ENCODE measurements around the gene TACC2. TPM values are rescaled to one million over a fixed set of nuclear protein-coding genes. Genes with fewer than 3 reads are reported as not detected.

Gene TACC2
- total and polyA plus RNA-seq, 5 donors from 2014 or later = not detected

DNA sequence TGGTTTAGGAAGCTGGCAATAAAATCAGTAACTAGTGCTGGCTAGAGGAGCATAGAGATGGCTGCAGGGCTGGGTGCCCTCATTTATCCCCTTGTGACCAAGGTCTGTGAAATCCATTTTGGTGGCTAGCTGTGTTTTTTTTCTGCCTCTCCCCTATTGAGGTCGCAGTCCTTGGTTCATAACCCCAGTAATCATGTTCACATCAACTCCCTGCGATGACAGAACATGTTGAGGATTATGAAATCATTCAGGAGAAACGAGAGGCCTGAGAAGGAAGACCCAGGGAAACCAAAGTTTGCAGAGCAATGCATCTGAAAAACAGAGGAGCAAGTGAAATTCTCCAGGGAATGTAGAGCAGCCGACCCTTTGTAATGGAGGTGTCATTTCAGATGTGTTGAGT is 126.9 kb downstream of the TACC2 start:
- peaks cover 0 to 1% (median 0%) of the 10 kb centered on the region in 7 donors for H3K9me3 Mint-ChIP-seq
- H3K27ac Mint-ChIP-seq = no peak overlapping the region
- no peaks in the 10 kb centered on the region for H3K36me3 ChIP-seq (ENCODE audit: control insufficient read depth, insufficient read depth, low read length)
- H3K4me3 Mint-ChIP-seq = no peak overlapping the region
- H3K27me3 ChIP-seq (ENCODE audit: control insufficient read depth, insufficient read depth, low read length) = peaks cover 7% of the 10 kb centered on the region
- DNase-seq (no peak), ATAC-seq (ENCODE audit: low read depth in 2 of 2) (no peak)
- H3K9me3 ChIP-seq (ENCODE audit: control insufficient read depth in 2 of 2, low read length in 2 of 2) = no peaks in the 10 kb centered on the region
- no peak overlapping the region for H3K4me3 ChIP-seq (ENCODE audit: low read depth, low read length)
- H3K27me3 Mint-ChIP-seq = peaks cover 43% of the 10 kb centered on the region
- no peaks in the 10 kb centered on the region for H3K36me3 Mint-ChIP-seq
- no peak overlapping the region for H3K27ac ChIP-seq (ENCODE audit: insufficient read depth, low read length, poor library complexity, severe bottlenecking)
- H3K4me1 ChIP-seq (ENCODE audit: control insufficient read depth, insufficient read depth, low read length, poor library complexity, severe bottlenecking) = no peaks in the 10 kb centered on the region
- H3K4me1 Mint-ChIP-seq = peaks cover 0 to 6% (median 2%) of the 10 kb centered on the region in 4 donors

DNA sequence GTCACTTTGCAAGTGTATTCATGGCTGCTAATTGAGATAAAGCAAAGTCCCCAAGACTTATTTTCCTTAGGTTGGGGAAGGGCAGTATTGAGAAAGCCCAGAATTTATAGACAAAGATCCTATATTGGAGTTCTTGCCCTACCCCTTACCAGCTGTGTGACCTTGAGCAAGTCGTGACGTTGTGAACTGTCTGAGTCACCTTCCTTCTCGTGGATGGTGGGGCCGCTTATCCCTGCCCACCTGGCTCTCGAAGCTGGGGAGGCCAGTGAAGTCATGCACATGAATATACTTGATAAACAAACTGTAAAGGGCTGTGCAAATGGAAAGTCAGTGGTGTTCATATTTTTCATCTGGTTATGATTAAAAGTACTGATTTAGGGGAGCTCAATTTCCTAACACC is 127.4 kb downstream of the TACC2 start:
- H3K4me1 Mint-ChIP-seq = peaks cover 0 to 6% (median 2%) of the 10 kb centered on the region in 4 donors

DNA sequence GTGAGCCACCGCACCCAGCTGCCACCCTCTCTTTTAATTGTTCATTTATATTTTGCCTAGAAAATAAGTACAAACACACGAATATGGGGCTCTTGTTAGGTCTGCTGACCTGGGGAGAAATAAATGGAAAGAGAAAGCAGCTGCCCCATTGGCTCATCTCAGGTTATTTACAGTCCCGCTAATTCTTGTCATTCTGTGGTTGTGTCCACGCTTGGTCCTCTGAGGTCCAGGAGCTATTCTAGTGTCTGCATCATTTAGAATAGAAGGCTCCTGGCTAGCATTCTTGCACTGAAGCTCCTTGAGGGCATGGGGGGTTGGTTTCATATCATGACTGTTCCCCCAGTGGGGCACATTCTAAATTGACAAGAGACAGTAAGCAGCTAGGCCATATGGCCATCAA is 128.5 kb downstream of the TACC2 start:
- H3K27ac ChIP-seq (ENCODE audit: insufficient read depth, low read length, poor library complexity, severe bottlenecking) = no peak overlapping the region
- Mint-ChIP-seq H3K9me3 (peaks cover 0 to 1% (median 0%) of the 10 kb centered on the region in 7 donors), H3K4me1 (peaks cover 0 to 6% (median 1%) of the 10 kb centered on the region in 4 donors), H3K27me3 (peaks cover 30% of the 10 kb centered on the region), H3K4me3 (no peak overlapping the region), H3K27ac (no peak overlapping the region), H3K36me3 (no peaks in the 10 kb centered on the region)
- ATAC-seq (ENCODE audit: low read depth in 2 of 2) (no peak), DNase-seq (no peak)
- H3K9me3 ChIP-seq (ENCODE audit: control insufficient read depth in 2 of 2, low read length in 2 of 2) = no peaks in the 10 kb centered on the region
- H3K27me3 ChIP-seq (ENCODE audit: control insufficient read depth, insufficient read depth, low read length) = peaks cover 2% of the 10 kb centered on the region
- H3K36me3 ChIP-seq (ENCODE audit: control insufficient read depth, insufficient read depth, low read length) = no peaks in the 10 kb centered on the region
- no peak overlapping the region for H3K4me3 ChIP-seq (ENCODE audit: low read depth, low read length)
- H3K4me1 ChIP-seq (ENCODE audit: control insufficient read depth, insufficient read depth, low read length, poor library complexity, severe bottlenecking) = no peaks in the 10 kb centered on the region

More for the DNA sequence above, 127.4 kb downstream of the TACC2 start:
- Histone ChIP-seq H3K27me3 (ENCODE audit: control insufficient read depth, insufficient read depth, low read length) (peaks cover 5% of the 10 kb centered on the region), H3K4me3 (ENCODE audit: low read depth, low read length) (no peak overlapping the region), H3K27ac (ENCODE audit: insufficient read depth, low read length, poor library complexity, severe bottlenecking) (no peak overlapping the region), H3K4me1 (ENCODE audit: control insufficient read depth, insufficient read depth, low read length, poor library complexity, severe bottlenecking) (no peaks in the 10 kb centered on the region), H3K9me3 (ENCODE audit: control insufficient read depth in 2 of 2, low read length in 2 of 2) (no peaks in the 10 kb centered on the region), H3K36me3 (ENCODE audit: control insufficient read depth, insufficient read depth, low read length) (no peaks in the 10 kb centered on the region)
- peaks cover 41% of the 10 kb centered on the region for H3K27me3 Mint-ChIP-seq
- H3K9me3 Mint-ChIP-seq = peaks cover 0 to 1% (median 0%) of the 10 kb centered on the region in 7 donors
- no peak overlapping the region for H3K4me3 Mint-ChIP-seq
- DNase-seq (no peak), ATAC-seq (ENCODE audit: low read depth in 2 of 2) (no peak)
- H3K36me3 Mint-ChIP-seq = no peaks in the 10 kb centered on the region
- H3K27ac Mint-ChIP-seq = no peak overlapping the region

DNA sequence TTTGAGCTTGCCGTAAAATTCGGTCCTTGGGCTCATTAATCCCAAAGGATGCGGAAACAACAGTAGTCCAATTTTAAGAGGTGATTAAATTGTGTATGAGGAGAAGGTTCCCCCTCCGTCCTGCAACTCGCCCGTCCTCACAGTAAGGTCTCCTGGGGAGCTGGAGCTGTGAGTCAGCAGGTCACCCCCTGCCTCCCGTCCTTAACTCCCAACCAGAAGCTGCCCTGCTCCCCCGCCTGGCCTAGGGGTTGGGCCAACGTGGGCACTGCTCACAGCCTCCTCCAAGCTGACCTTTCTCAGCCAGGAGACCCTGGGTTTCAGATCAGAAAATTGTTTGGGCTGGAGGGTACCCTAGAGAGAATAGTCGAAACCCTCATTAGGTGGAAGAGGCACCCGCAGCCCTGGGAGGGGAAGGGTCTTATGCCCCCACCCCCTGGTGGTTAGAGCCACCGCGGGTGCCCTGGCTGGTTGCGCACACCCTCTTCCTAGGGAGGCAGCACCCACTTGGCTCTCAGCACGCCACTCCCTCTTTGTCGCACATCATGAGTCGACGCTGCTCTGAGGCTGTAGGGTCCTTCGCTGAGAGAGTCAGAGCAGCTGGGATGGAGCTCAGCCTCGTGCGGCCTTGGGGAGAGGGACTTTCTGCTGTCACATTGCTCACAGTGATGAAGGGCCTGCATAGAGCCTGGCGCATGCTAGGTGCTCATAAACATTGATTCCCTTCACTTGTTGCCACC is 131.2 kb downstream of the TACC2 start:
- no peak overlapping the region for H3K27ac ChIP-seq (ENCODE audit: insufficient read depth, low read length, poor library complexity, severe bottlenecking)
- H3K4me1 Mint-ChIP-seq = peaks cover 0 to 3% (median 0%) of the 10 kb centered on the region in 4 donors
- no peaks in the 10 kb centered on the region for H3K9me3 ChIP-seq (ENCODE audit: control insufficient read depth in 2 of 2, low read length in 2 of 2)
- H3K27me3 Mint-ChIP-seq = peaks cover 19% of the 10 kb centered on the region
- peaks cover 0 to 1% (median 0%) of the 10 kb centered on the region in 7 donors for H3K9me3 Mint-ChIP-seq
- no peak overlapping the region for H3K27ac Mint-ChIP-seq
- H3K4me1 ChIP-seq (ENCODE audit: control insufficient read depth, insufficient read depth, low read length, poor library complexity, severe bottlenecking) = no peaks in the 10 kb centered on the region
- DNase-seq (no peak), ATAC-seq (ENCODE audit: low read depth in 2 of 2) (no peak)
- H3K36me3 ChIP-seq (ENCODE audit: control insufficient read depth, insufficient read depth, low read length) = no peaks in the 10 kb centered on the region
- H3K4me3 ChIP-seq (ENCODE audit: low read depth, low read length) = no peak overlapping the region
- no peak overlapping the region for H3K4me3 Mint-ChIP-seq
- no peaks in the 10 kb centered on the region for H3K27me3 ChIP-seq (ENCODE audit: control insufficient read depth, insufficient read depth, low read length)
- H3K36me3 Mint-ChIP-seq = no peaks in the 10 kb centered on the region

DNA sequence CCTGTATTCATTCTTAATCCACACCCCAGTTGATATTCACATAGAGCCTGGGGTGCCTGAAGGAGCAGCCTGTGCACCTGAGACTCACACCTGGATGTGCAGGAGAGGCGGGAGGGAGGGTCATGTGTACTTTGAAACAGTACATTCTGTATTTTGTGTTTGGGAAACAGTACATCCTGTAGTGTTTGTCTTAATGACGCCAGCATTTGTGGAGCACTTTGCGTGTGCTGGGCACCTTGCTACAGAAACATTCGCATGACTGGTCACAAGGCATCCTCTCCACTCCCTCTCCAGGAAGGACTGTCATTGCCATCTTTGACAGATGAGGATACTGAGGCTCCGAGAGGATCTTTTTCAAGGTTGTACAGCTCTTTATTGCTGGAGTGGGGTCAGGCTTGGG is 132.1 kb downstream of the TACC2 start:
- Mint-ChIP-seq H3K4me3 (no peak overlapping the region), H3K4me1 (no peaks in the 10 kb centered on the region), H3K27me3 (peaks cover 11% of the 10 kb centered on the region), H3K36me3 (no peaks in the 10 kb centered on the region), H3K9me3 (peaks cover 0 to 1% (median 0%) of the 10 kb centered on the region in 7 donors), H3K27ac (no peak overlapping the region)
- H3K9me3 ChIP-seq (ENCODE audit: control insufficient read depth in 2 of 2, low read length in 2 of 2) = no peaks in the 10 kb centered on the region
- ATAC-seq (ENCODE audit: low read depth in 2 of 2) (no peak), DNase-seq (no peak)
- H3K4me1 ChIP-seq (ENCODE audit: control insufficient read depth, insufficient read depth, low read length, poor library complexity, severe bottlenecking) = no peaks in the 10 kb centered on the region
- no peaks in the 10 kb centered on the region for H3K36me3 ChIP-seq (ENCODE audit: control insufficient read depth, insufficient read depth, low read length)
- H3K27ac ChIP-seq (ENCODE audit: insufficient read depth, low read length, poor library complexity, severe bottlenecking) = no peak overlapping the region
- no peaks in the 10 kb centered on the region for H3K27me3 ChIP-seq (ENCODE audit: control insufficient read depth, insufficient read depth, low read length)
- no peak overlapping the region for H3K4me3 ChIP-seq (ENCODE audit: low read depth, low read length)

DNA sequence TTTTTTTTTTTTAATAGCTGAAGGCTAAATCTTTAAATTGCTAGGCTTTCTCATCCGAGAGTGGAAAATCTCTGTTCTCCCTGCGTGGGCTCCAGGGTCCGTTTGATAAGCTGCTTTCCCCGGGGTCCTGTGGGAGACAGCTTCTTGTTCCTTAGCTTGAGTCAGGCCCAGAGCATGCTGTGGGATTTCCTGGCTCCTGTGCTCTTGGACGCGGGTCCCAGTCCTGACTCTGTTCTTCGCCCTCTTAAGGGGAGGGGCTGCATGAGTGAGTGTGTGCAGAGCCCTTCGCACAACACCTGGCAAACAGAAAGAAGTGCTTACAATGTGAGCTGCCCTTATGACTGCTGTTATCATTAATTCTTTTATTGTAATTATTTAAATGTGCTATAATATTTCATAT is 133.5 kb downstream of the TACC2 start:
- no peak for DNase-seq
- Mint-ChIP-seq H3K9me3 (no peaks in the 10 kb centered on the region), H3K4me1 (no peaks in the 10 kb centered on the region), H3K27me3 (peaks cover 6% of the 10 kb centered on the region), H3K36me3 (no peaks in the 10 kb centered on the region), H3K27ac (no peak overlapping the region), H3K4me3 (no peak overlapping the region)
- H3K9me3 ChIP-seq (ENCODE audit: control insufficient read depth in 2 of 2, low read length in 2 of 2) = no peaks in the 10 kb centered on the region
- no peak overlapping the region for H3K4me3 ChIP-seq (ENCODE audit: low read depth, low read length)
- no peaks in the 10 kb centered on the region for H3K27me3 ChIP-seq (ENCODE audit: control insufficient read depth, insufficient read depth, low read length)
- no peaks in the 10 kb centered on the region for H3K36me3 ChIP-seq (ENCODE audit: control insufficient read depth, insufficient read depth, low read length)
- H3K4me1 ChIP-seq (ENCODE audit: control insufficient read depth, insufficient read depth, low read length, poor library complexity, severe bottlenecking) = no peaks in the 10 kb centered on the region
- no peak for ATAC-seq (ENCODE audit: low read depth in 2 of 2)
- H3K27ac ChIP-seq (ENCODE audit: insufficient read depth, low read length, poor library complexity, severe bottlenecking) = no peak overlapping the region

DNA sequence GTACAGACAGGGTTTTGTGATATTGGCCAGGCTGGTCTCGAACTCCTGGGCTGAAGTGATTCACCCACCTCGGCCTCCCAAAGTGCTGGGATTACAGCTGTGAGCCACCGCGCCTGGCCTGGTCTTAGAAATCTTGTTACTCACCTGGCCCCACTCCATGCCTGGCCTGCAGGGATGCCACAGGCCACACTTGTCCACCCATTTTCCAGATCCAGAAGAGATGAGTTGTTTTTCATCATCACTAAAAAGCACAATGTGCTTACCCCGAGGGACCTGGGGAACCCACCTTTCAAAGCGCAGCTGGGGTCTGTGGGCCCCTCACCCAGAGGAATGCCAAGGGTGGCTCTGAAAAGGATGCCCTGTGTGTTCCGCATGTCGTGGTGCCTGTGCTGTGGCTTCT is 134.2 kb downstream of the TACC2 start:
- Histone ChIP-seq H3K4me3 (ENCODE audit: low read depth, low read length) (no peak overlapping the region), H3K4me1 (ENCODE audit: control insufficient read depth, insufficient read depth, low read length, poor library complexity, severe bottlenecking) (no peaks in the 10 kb centered on the region), H3K27ac (ENCODE audit: insufficient read depth, low read length, poor library complexity, severe bottlenecking) (no peak overlapping the region), H3K27me3 (ENCODE audit: control insufficient read depth, insufficient read depth, low read length) (no peaks in the 10 kb centered on the region), H3K36me3 (ENCODE audit: control insufficient read depth, insufficient read depth, low read length) (no peaks in the 10 kb centered on the region), H3K9me3 (ENCODE audit: control insufficient read depth in 2 of 2, low read length in 2 of 2) (no peaks in the 10 kb centered on the region)
- no peak for ATAC-seq (ENCODE audit: low read depth in 2 of 2)
- no peak overlapping the region for H3K27ac Mint-ChIP-seq
- H3K4me3 Mint-ChIP-seq = no peak overlapping the region
- DNase-seq = no peak
- no peaks in the 10 kb centered on the region for H3K36me3 Mint-ChIP-seq
- H3K9me3 Mint-ChIP-seq = no peaks in the 10 kb centered on the region
- no peaks in the 10 kb centered on the region for H3K4me1 Mint-ChIP-seq
- H3K27me3 Mint-ChIP-seq = peaks cover 6% of the 10 kb centered on the region

DNA sequence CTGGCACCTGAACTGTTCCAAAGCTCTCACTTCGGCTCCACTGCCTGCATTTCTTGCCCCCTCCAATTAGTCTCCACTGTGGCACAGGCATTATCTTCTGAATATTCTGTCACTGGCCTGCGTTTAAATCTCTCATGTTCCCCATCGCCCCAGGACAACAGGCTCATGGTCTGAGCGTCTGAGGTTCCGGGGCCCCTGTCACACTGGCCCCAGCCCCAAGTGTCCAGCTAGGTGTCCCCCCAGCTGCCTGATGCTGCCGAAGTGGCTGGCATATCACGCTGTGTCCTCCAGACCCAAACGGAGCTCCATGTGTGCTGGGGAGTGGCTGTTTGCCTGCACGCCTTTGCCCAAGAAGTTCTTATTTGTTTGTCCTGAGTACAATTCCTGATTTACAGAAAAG is 135.4 kb downstream of the TACC2 start:
- H3K4me3 ChIP-seq (ENCODE audit: low read depth, low read length) = no peak overlapping the region
- no peaks in the 10 kb centered on the region for H3K27me3 ChIP-seq (ENCODE audit: control insufficient read depth, insufficient read depth, low read length)
- H3K4me1 ChIP-seq (ENCODE audit: control insufficient read depth, insufficient read depth, low read length, poor library complexity, severe bottlenecking) = no peaks in the 10 kb centered on the region
- H3K9me3 ChIP-seq (ENCODE audit: control insufficient read depth in 2 of 2, low read length in 2 of 2) = no peaks in the 10 kb centered on the region
- no peaks in the 10 kb centered on the region for H3K9me3 Mint-ChIP-seq
- no peaks in the 10 kb centered on the region for H3K36me3 ChIP-seq (ENCODE audit: control insufficient read depth, insufficient read depth, low read length)
- DNase-seq (no peak), ATAC-seq (ENCODE audit: low read depth in 2 of 2) (no peak)
- H3K27ac ChIP-seq (ENCODE audit: insufficient read depth, low read length, poor library complexity, severe bottlenecking) = no peak overlapping the region
- H3K27me3 Mint-ChIP-seq = no peaks in the 10 kb centered on the region
- no peaks in the 10 kb centered on the region for H3K4me1 Mint-ChIP-seq
- H3K4me3 Mint-ChIP-seq = no peak overlapping the region
- H3K27ac Mint-ChIP-seq = no peak overlapping the region
- H3K36me3 Mint-ChIP-seq = no peaks in the 10 kb centered on the region
